ENCODE results near the gene PIM1. TPM values are rescaled to one million over a fixed set of nuclear protein-coding genes. Genes with fewer than 3 reads are reported as not detected.

Gene PIM1
- total and polyA plus RNA-seq, 10 of the 15 experiments (the other 5 are each of a cell fraction or from before 2014, with no cell fraction given), result 0.66 to 33.9 (median 10.2) TPM

- no peak for ATAC-seq
- Histone ChIP-seq H3K9me3 (replicated peaks; ENCODE audit: control insufficient read depth, insufficient read depth, low read length) (no peaks in the 10 kb centered on the region), H3K4me3 (no peak overlapping the region), H3K4me2 (ENCODE audit: control insufficient read depth, insufficient read depth) (no peak overlapping the region), H3K36me3 (ENCODE audit: control insufficient read depth in 2 of 2, insufficient read depth in 2 of 2, low read length in 1 of 2) (no peaks in the 10 kb centered on the region), H2AFZ (ENCODE audit: control insufficient read depth, low read depth, low read length) (no peak overlapping the region), H3K27ac (ENCODE audit: control insufficient read depth, insufficient read depth) (no peak overlapping the region), H3K79me2 (ENCODE audit: control insufficient read depth, insufficient read depth, low read length) (no peaks in the 10 kb centered on the region), H3K9ac (ENCODE audit: control insufficient read depth, insufficient read depth, low read length) (no peak overlapping the region), H3K27me3 (replicated peaks in 1 of 2; ENCODE audit: control insufficient read depth in 2 of 2, insufficient read depth in 2 of 2, low read length in 1 of 2) (no peaks in the 10 kb centered on the region), H3K4me1 (ENCODE audit: control insufficient read depth, insufficient read depth, low read length) (peaks cover 46% of the 10 kb centered on the region), H4K20me1 (ENCODE audit: control insufficient read depth, insufficient read depth) (no peaks in the 10 kb centered on the region)
- intact Hi-C loops (cut with micrococcal nuclease; ENCODE audit: unreplicated experiment), result loop anchor here (10.0 kb wide), 1 partner anchor 396 kb away; no protein-coding TSS in a partner anchor
- BruUV-seq (replicated peaks), result no TSS peak
- ChIA-PET POLR2A (interaction anchor here (0.6 to 1.6 kb wide), 3 partner anchors 14 to 76 kb away, joined by 3 to 5 read pairs (median 3); no protein-coding TSS in a partner anchor), CTCF (interaction anchor here (4.1 to 6.3 kb wide), 2 partner anchors 12 to 108 kb away, joined by 21 to 65 read pairs; partner anchors contain the start of gene PIM1), RAD21 (ENCODE audit: unreplicated experiment) (interaction anchor here (1.1 to 6.7 kb wide), 3 partner anchors 12 to 108 kb away, joined by 3 to 72 read pairs (median 11); partner anchors contain the start of gene PIM1), SMC1A (ENCODE audit: uncharacterized antibody, unreplicated experiment) (interaction anchor here (0.7 kb wide), 2 partner anchors 10 to 108 kb away, joined by 3 read pairs; no protein-coding TSS in a partner anchor)
- WGBS (ENCODE audit: insufficient coverage, insufficient replicate concordance, low lambda C conversion rate, missing lambda C conversion rate), result 99% methylated on average over 6 of the region's 6 CpGs
- TF ChIP-seq EZH2 (IDR thresholded peaks at IDR 0.05; ENCODE audit: borderline replicate concordance, control insufficient read depth, low read depth, low read length) (no peak), SMC3 (IDR thresholded peaks at IDR 0.05; ENCODE audit: borderline replicate concordance, low read length) (no peak), PKNOX1 (IDR thresholded peaks at IDR 0.05) (no peak), POLR2A (IDR thresholded peaks at IDR 0.05; ENCODE audit: low read depth, low read length) (no peak), ETV6 (conservative IDR thresholded peaks at IDR 0.05 in 1 of 2, IDR thresholded peaks at IDR 0.05 in 1 of 2; ENCODE audit: borderline replicate concordance in 1 of 2, low read depth in 1 of 2) (no peak), NFIC (IDR thresholded peaks at IDR 0.05; ENCODE audit: low read depth, low read length) (no peak), ZNF24 (IDR thresholded peaks at IDR 0.05) (no peak), MYC (IDR thresholded peaks at IDR 0.05; ENCODE audit: insufficient read depth, insufficient read length, insufficient replicate concordance, low read length, severe bottlenecking) (no peak), POLR2AphosphoS5 (IDR thresholded peaks at IDR 0.05; ENCODE audit: low read length) (no peak), BCLAF1 (IDR thresholded peaks at IDR 0.05) (no peak)
- no peak for FAIRE-seq
- in situ Hi-C loops (cut with MboI), result no loop called here
- DNase-seq (ENCODE audit: low read depth, low spot score), result no peak
Observed at GRCh38 chr6:37158508-37158907, 11.4 kb upstream of the PIM1 start.
